MM.1S (cell line): Measurements from ENCODE around the gene PTPRB.

Experiments used
- DNase-seq: peaks from one replicate; pipeline ENCODE4 v3.0.0-alpha.2; 2015
- H2AFZ ChIP-seq: fragments of 300-600 bp; sonication (generic); 2 replicates; pipeline ENCODE4 v1.6.0; 2016; ENCODE audit warnings: antibody characterized with exemption, low read length
- H3F3A ChIP-seq: fragments of 300-600 bp; sonication (generic); 2 replicates; pipeline ENCODE4 v1.6.1; 2016; ENCODE audit warnings: mild to moderate bottlenecking, antibody characterized with exemption, low read length, moderate library complexity, mixed read lengths; ENCODE audit not compliant: insufficient read depth
- H3K27ac ChIP-seq: fragments of 300-600 bp; sonication (generic); 2 replicates; pipeline ENCODE4 v1.5.1; 2016; ENCODE audit warnings: mild to moderate bottlenecking, low read length
- H3K27me3 ChIP-seq: fragments of 300-600 bp; sonication (generic); replicated peaks from 2 replicates; pipeline ENCODE4 v1.6.0; 2016; ENCODE audit warnings: low read length; ENCODE audit not compliant: insufficient read depth
- H3K36me3 ChIP-seq: fragments of 300-600 bp; sonication (generic); replicated peaks from 2 replicates; pipeline ENCODE4 v1.6.1; 2016; ENCODE audit warnings: mild to moderate bottlenecking, low read length, mixed read lengths; ENCODE audit not compliant: insufficient read depth
- H3K4me1 ChIP-seq: fragments of 300-600 bp; sonication (generic); 2 replicates; pipeline ENCODE4 v1.6.1; 2016; ENCODE audit warnings: low read length, mixed read lengths
- H3K4me2 ChIP-seq: fragments of 300-600 bp; sonication (generic); 2 replicates; pipeline ENCODE4 v1.6.0; 2016; ENCODE audit warnings: low read depth, low read length
- H3K4me3 ChIP-seq: fragments of 300-600 bp; sonication (generic); 2 replicates; pipeline ENCODE4 v1.5.1; 2016; ENCODE audit warnings: low read length, mixed read lengths
- H3K79me2 ChIP-seq: fragments of 300-600 bp; sonication (generic); 2 replicates; pipeline ENCODE4 v1.6.1; 2016; ENCODE audit warnings: mixed run types, low read length, mixed read lengths
- H3K9ac ChIP-seq: fragments of 300-600 bp; sonication (generic); 2 replicates; pipeline ENCODE4 v1.6.1; 2016; ENCODE audit warnings: low read length, mixed read lengths
- H3K9me2 ChIP-seq: fragments of 300-600 bp; sonication (generic); replicated peaks from 2 replicates; pipeline ENCODE4 v1.6.1; 2016; ENCODE audit warnings: mild to moderate bottlenecking, low read length, mixed read lengths; ENCODE audit not compliant: insufficient read depth
- H3K9me3 ChIP-seq: fragments of 300-600 bp; sonication (generic); replicated peaks from 2 replicates; pipeline ENCODE4 v1.6.1; 2016; ENCODE audit warnings: mild to moderate bottlenecking, low read length, mixed read lengths; ENCODE audit not compliant: insufficient read depth
- H4K20me1 ChIP-seq: fragments of 300-600 bp; sonication (generic); 2 replicates; pipeline ENCODE4 v1.6.1; 2016; ENCODE audit warnings: mild to moderate bottlenecking, low read length, moderate library complexity, mixed read lengths; ENCODE audit not compliant: insufficient read depth
- EZH2 ChIP-seq: fragments of 300-600 bp; sonication (generic); optimal IDR thresholded peaks from 2 replicates; pipeline ENCODE3; 2017; ENCODE audit warnings: low read depth, mild to moderate bottlenecking, antibody characterized with exemption, low read length, mixed read lengths
- EZH2phosphoT487 ChIP-seq: fragments of 300-600 bp; sonication (generic); IDR thresholded peaks from 2 replicates; pipeline ENCODE4 v1.6.1; 2018; ENCODE audit warnings: antibody characterized with exemption, low read length
- TF ChIP-seq, protein P1 (sequence below): fragments of 300-600 bp; sonication (generic); IDR thresholded peaks from 2 replicates; pipeline ENCODE4 v1.5.1; 2016; ENCODE audit warnings: antibody characterized with exemption, low read length, mixed read lengths

The PTPRB gene

DNA sequence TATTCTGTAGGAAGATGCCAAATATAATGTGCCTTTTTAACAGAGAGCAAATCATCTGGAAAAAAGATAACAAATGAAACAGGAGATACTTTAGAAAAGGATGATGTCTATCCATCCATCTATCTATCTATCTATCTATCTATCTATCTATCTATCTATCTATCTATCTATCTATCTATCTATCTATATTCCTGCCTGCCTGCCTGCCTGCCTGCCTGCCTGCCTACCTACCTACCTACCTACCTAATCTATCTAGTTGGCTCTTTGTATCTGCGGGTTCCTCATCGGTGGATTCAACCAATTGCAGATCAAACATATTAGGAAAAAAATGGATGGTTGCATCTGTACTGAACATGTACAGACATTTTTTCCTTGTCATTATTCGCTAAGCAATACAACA, 11.0 kb downstream of the PTPRB start:
- Histone ChIP-seq H3K27me3 (no peaks in the 10 kb centered on the region), H3K4me3 (no peak overlapping the region), H3K9me3 (no peaks in the 10 kb centered on the region), H2AFZ (no peak overlapping the region), H3K27ac (no peak overlapping the region), H3K79me2 (no peaks in the 10 kb centered on the region), H3K9me2 (no peaks in the 10 kb centered on the region), H3K4me1 (no peaks in the 10 kb centered on the region), H4K20me1 (no peaks in the 10 kb centered on the region), H3K9ac (no peak overlapping the region), H3K36me3 (no peaks in the 10 kb centered on the region), H3F3A (no peaks in the 10 kb centered on the region), H3K4me2 (no peak overlapping the region)
- TF ChIP-seq, protein P1, sequence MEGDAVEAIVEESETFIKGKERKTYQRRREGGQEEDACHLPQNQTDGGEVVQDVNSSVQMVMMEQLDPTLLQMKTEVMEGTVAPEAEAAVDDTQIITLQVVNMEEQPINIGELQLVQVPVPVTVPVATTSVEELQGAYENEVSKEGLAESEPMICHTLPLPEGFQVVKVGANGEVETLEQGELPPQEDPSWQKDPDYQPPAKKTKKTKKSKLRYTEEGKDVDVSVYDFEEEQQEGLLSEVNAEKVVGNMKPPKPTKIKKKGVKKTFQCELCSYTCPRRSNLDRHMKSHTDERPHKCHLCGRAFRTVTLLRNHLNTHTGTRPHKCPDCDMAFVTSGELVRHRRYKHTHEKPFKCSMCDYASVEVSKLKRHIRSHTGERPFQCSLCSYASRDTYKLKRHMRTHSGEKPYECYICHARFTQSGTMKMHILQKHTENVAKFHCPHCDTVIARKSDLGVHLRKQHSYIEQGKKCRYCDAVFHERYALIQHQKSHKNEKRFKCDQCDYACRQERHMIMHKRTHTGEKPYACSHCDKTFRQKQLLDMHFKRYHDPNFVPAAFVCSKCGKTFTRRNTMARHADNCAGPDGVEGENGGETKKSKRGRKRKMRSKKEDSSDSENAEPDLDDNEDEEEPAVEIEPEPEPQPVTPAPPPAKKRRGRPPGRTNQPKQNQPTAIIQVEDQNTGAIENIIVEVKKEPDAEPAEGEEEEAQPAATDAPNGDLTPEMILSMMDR: no peak
- TF ChIP-seq EZH2 (no peak), EZH2phosphoT487 (no peak)
- no peak for DNase-seq

DNA sequence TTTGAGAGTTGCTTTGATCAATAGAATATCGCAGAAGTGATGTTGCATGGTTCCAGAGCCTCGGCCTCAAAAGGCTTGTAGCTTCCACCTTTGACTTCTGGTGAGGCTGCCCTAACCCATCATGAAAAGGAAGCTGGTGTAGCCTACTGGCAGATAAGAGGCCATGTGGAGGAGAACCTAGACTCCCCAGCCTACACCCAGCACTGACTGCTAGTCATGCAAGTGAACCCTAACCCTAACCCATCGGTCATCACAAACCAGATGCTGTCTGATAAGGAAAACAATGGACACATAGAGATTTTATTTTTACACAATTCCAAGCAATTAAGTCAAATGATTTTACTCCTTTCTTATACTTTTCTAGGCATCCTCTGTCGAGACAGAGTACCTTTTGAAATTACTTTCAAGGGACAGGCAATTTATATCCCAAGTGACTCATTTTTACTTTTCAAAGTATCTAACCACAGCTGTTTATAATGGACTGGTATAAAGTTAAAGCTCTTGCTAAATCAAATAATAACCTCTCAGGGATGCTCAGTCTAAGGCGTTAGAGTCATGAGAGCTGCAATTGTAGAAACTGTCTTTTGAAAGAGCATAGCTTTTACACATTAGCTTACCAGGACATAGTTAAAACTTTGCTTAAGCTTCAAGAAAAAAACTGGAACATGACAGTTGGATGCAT, 17.6 kb downstream of the PTPRB start:
- Histone ChIP-seq H3K9me3 (no peaks in the 10 kb centered on the region), H3K36me3 (no peaks in the 10 kb centered on the region), H3K79me2 (no peaks in the 10 kb centered on the region), H3K27me3 (no peaks in the 10 kb centered on the region), H3K4me2 (no peak overlapping the region), H3K4me1 (no peaks in the 10 kb centered on the region), H3K27ac (no peak overlapping the region), H4K20me1 (no peaks in the 10 kb centered on the region), H3K4me3 (no peak overlapping the region), H3F3A (no peaks in the 10 kb centered on the region), H3K9ac (no peak overlapping the region), H2AFZ (no peak overlapping the region), H3K9me2 (no peaks in the 10 kb centered on the region)
- TF ChIP-seq EZH2phosphoT487 (no peak), EZH2 (no peak)
- TF ChIP-seq, protein P1: no peak
- DNase-seq: no peak

DNA sequence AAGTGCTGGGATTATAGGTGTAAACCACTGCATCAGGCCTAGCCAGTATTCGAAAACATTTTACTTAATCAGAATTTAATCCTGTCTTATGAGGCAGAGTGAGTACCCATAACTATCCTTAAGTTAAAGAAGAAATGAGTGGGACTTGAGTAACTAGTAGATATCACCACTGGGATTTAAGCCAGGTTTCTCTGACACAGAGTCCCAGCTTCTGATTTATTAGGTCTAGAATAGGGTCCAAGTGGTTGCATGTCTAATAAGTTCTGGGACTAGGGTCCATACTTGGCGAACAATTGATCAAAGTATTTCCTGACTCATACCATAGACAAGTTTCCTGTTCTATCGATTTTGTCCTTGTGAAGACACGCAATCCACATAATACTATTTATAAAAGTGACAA, 18.9 kb downstream of the PTPRB start:
- H4K20me1 ChIP-seq: no peaks in the 10 kb centered on the region
- no peak overlapping the region for H3K27ac ChIP-seq
- no peaks in the 10 kb centered on the region for H3K79me2 ChIP-seq
- no peaks in the 10 kb centered on the region for H3F3A ChIP-seq
- H3K9me2 ChIP-seq: no peaks in the 10 kb centered on the region
- DNase-seq: no peak
- H3K9me3 ChIP-seq: no peaks in the 10 kb centered on the region
- H3K36me3 ChIP-seq: no peaks in the 10 kb centered on the region
- H3K4me1 ChIP-seq: no peaks in the 10 kb centered on the region
- no peaks in the 10 kb centered on the region for H3K27me3 ChIP-seq
- TF ChIP-seq, protein P1: no peak
- TF ChIP-seq EZH2: no peak
- TF ChIP-seq EZH2phosphoT487: no peak
- no peak overlapping the region for H2AFZ ChIP-seq
- H3K4me3 ChIP-seq: no peak overlapping the region
- H3K4me2 ChIP-seq: no peak overlapping the region
- no peak overlapping the region for H3K9ac ChIP-seq
